Cerebellar nuclear complex (tissue), 1 donor: ENCODE data around the gene ASCL2.

Experiments used
- DNase-seq, 2 experiments: peaks; one replicate each; lab custom pipeline; 2025; lab: John Stamatoyannopoulos, UW

ASCL2 gene

DNA sequence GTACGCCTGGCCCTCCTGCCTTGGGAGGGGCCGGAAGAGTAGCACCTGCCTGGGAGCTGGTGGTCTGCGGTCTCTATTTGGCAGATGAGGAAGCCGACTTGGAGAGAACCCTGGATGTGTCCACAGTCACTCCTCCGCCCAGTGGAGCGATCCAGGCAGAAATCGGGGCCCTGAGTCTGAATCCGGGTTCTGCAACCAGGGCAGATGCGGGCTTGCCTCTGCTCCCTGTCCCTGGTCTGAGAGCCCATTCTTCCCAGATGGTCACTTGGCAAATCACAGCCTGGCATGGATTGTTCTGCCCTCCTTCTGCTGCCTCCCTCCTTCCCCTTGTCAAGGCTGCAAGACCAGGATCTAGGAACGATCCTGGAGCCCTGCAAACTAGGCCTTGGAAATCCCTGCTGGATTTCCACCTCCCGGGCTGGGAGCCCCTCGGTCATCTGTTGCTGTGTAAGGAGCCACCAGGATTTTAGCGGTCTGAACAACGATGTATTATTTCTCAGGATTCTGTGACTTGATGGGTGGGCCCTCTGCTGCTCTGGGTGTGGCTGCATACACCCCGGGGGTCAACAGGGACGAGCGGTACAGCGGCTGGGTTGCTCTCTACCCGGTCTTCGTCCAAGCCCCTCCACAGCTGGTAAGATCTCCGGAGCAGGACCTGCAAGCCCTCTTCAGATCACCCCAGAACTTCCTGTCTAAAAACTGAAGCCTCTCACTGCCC lies 2.0 kb upstream of the ASCL2 start:
- no peak for DNase-seq

DNA sequence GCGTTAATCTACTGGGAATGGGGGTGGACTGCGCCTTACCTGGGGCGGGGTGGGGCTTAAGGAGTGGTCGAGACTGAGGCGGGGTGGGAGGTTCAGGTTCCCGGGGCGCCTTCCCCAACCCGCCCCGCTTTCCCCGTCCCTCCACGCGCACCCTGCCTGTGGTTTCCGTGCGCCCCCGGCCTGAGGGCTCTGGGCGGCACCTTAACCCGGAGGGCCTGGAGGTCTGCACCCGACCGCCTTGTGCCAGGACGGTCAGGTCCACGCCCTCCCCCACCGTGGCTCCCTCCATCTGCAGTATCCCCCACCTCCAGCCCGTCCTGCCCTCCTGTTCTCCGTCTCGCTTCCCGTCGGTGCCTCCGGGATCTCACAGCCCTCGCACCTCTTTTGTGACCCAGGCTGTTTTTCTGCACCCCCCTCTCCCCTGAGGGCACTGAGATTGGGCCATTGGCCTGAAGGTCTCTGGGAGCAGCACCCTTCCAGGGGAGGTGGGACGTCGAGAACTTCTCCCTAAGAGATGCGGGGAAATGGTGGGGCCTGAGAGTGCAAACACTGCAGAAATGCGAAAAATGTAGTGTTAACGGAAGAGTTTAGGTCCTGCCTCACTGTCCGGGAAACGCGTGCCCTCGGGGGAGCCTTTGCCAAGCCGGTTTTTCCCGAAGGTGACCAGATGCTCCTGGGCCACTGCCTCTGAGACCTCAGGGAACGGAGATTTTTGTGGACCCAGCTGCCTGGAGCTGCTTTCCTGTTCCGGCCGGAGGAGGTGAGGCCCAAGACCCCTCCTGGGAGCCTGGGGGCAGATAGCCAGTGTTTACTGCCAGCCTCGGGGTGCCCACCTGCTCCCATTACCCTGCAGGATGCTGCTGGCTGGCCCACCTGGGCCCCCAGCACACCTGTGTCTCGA lies 1.2 kb upstream of the ASCL2 start:
- no peak for DNase-seq

DNA sequence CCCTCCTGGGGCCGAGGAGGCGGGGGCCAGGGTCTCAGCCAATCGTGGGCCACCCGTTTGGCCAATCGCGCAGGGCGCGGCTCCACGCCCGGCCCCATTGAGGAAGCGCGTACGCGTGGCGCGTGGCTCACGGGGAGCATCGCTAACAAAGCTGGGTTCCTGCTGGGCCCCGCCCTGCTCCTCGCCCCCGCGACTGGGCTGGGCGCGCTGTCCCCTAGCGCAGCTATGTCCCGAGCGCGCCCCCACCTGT lies 614 bp upstream of the ASCL2 start:
- DNase-seq = no peak

GRCh38 chr11:2269601-2270321 lies 627 bp downstream of the ASCL2 start:
- no peak for DNase-seq

DNA sequence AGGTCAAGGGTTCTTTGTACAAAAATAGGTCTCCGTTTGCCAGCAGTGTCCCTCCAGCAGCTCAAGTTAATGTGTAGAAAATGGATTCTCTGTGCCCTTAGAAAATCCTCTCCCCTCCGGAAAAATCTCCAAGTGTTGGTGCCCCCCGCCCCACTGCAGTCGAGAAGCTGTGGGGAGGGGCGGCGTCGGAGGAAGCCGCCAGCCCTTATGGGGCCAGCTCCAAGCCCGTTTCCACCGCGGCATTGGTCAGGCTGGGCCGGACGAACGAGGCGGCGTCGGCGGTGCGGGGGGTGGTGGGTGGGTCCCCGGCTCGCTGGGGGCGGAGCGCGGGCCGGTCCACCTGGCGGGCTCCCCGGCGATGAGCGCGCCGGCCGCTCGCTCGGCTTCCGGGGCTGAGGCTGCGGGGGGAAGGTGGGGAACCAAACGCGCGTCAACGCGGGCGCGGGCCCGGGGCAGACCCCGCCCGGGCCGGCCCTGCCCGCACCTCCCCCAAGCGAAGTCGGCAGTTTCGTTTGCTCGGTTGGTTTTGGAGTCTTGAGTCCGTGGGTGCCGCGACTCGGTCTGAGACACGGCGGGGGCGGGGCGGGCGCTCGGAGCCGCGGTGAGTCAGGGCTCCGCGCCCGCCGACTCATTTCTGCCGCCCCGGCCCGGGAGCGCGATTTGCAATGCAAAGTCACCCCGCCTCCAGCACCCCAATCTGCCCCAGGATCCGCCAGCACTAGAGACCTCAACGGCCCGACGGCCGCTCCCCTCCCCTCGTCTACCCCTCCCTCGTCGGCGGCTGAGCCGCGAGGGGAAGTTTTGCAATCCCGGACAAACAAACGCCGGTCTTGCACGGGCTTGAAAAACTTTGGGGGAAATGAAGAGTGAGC lies 1.4 kb downstream of the ASCL2 start:
- DNase-seq = no peak

- DNase-seq = no peak
Measured at GRCh38 chr11:2267851-2268728, 2.3 kb downstream of the ASCL2 start.

DNA sequence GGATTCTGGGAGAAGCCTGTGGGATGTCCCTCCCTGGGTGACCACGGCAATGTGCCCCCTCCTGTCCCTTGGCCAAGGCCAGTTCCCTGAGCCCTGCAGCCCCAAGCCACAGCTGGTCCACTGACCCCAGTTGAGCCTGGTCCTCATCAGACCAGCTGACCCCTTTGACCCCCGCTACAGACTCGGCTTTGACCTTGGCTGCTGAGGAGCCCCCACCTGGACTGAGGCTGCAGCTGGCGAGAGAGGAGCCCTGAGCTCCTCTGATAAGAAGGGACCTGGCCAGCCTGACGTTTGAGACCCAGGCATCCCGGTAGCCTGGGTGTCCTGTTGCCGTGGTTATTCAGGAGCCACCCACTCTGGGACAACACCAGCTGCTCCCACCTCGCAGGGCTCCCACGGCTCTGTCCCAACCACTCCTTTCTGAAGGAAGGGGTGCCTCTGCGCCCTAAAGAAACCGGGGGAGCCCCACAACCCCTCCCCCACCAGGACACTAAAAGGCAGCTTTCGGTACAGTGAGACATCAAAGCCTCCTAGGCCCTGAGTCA lies 3.0 kb downstream of the ASCL2 start:
- DNase-seq = no peak

- no peak for DNase-seq
Measured at GRCh38 chr11:2266586-2267305, 3.6 kb downstream of the ASCL2 start.

DNA sequence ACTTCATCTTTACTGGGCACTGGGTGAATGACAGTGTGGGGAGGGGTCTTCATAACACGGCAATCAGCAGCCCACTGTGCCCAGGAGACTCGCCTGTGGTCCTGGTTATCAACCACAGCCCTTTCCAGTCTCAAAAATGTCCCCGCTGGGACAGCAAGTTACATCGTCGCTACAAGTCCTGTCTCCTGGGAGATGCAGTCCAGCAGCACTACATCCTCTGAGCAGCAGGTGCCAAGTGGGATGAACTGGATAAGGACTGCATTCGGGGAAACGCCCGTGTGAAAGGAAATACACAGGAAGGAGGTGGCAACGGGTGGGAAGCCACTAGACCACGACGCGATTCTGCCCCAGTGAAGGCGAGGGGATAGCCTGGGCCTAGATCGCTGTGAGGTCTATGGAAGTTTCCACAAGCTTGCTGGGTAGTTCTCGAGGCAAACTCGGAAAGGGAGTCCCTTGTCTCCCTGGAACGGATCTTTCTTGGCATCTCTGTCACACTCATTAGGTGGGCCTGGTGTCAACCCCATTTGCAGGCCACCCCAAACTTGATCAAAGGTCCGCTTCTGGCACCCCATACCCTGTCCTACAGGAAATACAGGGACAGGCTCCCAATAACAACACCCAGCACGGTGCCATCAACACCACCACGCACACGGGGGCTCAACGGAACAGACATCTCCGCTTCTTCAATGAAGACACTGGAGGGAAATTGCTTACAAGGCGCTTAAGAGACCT lies 4.4 kb downstream of the ASCL2 start:
- no peak for DNase-seq

DNA sequence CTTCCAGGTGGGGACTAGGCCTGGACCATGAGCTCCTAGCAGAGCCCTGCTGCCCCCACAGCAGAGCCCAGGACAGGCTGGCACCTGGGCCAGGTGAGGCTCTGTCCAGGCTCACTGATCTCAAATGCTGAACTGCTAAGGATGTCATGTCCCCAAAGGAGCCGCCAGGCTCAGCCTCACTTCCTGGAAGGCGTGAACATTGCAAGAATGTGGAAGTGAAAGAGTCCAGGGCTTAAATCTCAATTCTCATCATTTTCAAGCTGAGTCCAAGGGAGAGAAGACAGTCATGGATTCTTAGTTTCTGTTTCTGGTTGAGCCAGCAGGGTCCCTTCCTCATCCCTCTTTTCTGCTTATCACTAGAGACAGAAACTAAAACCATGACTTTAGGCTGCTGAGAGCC lies 5.0 kb downstream of the ASCL2 start:
- DNase-seq = no peak

- DNase-seq = no peak
Measured at GRCh38 chr11:2264366-2265053, 5.9 kb downstream of the ASCL2 start.

- no peak for DNase-seq
Measured at GRCh38 chr11:2263724-2264360, 6.5 kb downstream of the ASCL2 start.

DNA sequence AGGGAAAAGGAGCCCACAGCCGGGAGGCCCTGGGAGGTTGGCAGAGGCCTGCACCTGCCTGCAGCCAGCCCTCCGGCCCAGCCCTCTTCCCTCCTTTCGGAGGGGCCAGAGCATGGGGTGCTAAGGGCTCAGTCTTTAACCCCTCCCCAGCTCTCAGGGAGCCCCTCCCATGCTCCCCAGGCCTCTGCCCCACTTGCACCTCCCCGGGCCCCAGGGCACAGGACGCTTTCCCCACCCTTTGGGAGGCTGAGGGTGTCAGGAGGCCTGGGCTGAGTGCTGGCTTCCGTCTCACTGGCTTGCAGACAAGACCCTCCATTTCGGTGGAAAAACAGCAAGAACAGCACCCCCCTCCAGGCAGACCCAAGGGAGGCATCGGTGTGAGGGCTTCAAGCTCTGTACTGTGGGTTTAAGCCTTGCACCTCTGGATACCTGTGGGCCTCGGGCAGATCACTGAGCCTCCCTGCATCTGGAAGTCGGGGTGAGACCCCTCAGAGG lies 7.3 kb downstream of the ASCL2 start:
- no peak for DNase-seq

DNA sequence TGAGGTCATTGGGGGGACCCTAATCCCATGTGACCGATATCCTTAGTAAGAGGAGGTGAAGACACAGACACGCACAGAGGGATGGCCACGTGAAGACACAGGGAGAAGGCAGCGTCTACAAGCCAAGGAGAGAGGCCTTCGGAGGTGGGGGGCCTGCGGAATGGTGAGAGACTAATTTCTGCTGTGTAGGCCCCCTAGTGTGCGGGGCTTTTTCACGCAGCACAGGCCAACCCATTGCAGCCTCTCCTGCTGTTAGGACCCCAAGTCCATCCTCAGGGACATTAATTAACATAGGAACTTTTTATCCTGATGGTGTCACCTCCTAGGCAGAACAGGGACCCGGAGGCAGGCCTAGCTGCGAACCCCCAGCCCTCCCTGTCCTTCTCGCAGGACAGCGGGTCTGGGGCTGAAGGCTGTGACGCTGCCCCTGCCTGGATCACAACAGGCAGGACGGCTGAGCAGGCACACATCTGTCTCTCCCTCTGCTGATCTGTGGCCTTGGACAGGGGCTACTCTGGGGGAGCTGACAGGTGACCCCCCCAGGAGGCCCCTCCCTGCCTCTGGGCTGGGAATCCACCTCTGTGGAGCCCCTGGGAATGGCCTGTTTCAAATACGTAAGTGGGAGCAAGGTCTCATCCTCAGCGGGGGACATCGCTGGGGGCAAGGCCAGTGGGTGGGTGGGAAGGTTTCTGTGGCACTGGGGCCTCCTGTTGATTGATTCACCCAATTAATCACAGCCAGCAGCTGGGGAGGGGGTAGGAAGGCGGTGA lies 7.9 kb downstream of the ASCL2 start:
- no peak for DNase-seq

- DNase-seq = no peak
Measured at GRCh38 chr11:2261436-2262230, 8.8 kb downstream of the ASCL2 start.
